ENCODE results near the gene CHURC1.

DNA sequence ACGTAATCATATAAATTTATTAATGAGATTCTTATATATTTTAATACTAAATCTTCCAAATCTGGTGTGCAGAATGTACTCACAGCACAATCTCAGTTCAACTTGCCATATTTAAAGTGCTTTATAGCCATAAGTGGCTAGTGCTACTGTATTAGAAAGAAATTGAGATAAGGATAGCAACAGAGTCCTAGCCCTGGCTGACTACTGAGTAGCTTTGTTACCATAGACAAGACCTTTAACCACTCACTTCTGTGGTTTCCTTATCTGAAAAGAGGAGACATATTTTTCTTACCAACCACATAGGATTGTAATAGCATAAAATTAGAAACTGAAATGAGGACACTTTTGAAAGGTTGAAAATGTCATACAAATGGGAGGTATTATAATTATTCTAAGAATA lies 2.0 kb upstream of the CHURC1 start:
- TF ChIP-seq, protein P1, sequence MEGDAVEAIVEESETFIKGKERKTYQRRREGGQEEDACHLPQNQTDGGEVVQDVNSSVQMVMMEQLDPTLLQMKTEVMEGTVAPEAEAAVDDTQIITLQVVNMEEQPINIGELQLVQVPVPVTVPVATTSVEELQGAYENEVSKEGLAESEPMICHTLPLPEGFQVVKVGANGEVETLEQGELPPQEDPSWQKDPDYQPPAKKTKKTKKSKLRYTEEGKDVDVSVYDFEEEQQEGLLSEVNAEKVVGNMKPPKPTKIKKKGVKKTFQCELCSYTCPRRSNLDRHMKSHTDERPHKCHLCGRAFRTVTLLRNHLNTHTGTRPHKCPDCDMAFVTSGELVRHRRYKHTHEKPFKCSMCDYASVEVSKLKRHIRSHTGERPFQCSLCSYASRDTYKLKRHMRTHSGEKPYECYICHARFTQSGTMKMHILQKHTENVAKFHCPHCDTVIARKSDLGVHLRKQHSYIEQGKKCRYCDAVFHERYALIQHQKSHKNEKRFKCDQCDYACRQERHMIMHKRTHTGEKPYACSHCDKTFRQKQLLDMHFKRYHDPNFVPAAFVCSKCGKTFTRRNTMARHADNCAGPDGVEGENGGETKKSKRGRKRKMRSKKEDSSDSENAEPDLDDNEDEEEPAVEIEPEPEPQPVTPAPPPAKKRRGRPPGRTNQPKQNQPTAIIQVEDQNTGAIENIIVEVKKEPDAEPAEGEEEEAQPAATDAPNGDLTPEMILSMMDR (CRISPR knock-in tag; IDR thresholded peaks at IDR 0.05) = no peak
- no peak for TF ChIP-seq ZNF230 (CRISPR knock-in tag; IDR thresholded peaks at IDR 0.05)
- TF ChIP-seq TCF7 (IDR thresholded peaks at IDR 0.05; ENCODE audit: low read depth) = no peak
- TF ChIP-seq EZH2 (conservative IDR thresholded peaks at IDR 0.05; ENCODE audit: low read depth, low read length) = no peak
- no peak for TF ChIP-seq SCMH1 (CRISPR knock-in tag; IDR thresholded peaks at IDR 0.05; ENCODE audit: borderline replicate concordance)
- TF ChIP-seq ZNF33B (CRISPR knock-in tag; IDR thresholded peaks at IDR 0.05) = no peak
- TF ChIP-seq, protein P2, sequence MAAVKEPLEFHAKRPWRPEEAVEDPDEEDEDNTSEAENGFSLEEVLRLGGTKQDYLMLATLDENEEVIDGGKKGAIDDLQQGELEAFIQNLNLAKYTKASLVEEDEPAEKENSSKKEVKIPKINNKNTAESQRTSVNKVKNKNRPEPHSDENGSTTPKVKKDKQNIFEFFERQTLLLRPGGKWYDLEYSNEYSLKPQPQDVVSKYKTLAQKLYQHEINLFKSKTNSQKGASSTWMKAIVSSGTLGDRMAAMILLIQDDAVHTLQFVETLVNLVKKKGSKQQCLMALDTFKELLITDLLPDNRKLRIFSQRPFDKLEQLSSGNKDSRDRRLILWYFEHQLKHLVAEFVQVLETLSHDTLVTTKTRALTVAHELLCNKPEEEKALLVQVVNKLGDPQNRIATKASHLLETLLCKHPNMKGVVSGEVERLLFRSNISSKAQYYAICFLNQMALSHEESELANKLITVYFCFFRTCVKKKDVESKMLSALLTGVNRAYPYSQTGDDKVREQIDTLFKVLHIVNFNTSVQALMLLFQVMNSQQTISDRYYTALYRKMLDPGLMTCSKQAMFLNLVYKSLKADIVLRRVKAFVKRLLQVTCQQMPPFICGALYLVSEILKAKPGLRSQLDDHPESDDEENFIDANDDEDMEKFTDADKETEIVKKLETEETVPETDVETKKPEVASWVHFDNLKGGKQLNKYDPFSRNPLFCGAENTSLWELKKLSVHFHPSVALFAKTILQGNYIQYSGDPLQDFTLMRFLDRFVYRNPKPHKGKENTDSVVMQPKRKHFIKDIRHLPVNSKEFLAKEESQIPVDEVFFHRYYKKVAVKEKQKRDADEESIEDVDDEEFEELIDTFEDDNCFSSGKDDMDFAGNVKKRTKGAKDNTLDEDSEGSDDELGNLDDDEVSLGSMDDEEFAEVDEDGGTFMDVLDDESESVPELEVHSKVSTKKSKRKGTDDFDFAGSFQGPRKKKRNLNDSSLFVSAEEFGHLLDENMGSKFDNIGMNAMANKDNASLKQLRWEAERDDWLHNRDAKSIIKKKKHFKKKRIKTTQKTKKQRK (IDR thresholded peaks at IDR 0.05; ENCODE audit: low read length) = no peak
- TF ChIP-seq RAD21 (CRISPR knock-in tag; IDR thresholded peaks at IDR 0.05) = no peak
- no peak for TF ChIP-seq NR3C1 (CRISPR knock-in tag; IDR thresholded peaks at IDR 0.05)
- TF ChIP-seq NFIC (IDR thresholded peaks at IDR 0.05; ENCODE audit: low read length) = no peak
- no peak for TF ChIP-seq HDAC2 (CRISPR knock-in tag; IDR thresholded peaks at IDR 0.05)
- TF ChIP-seq JUND (CRISPR knock-in tag; IDR thresholded peaks at IDR 0.05) = no peak
- no peak for TF ChIP-seq YY1 (IDR thresholded peaks at IDR 0.05; ENCODE audit: insufficient read depth, insufficient replicate concordance, low read depth, low read length)
